ENCODE measurements around the gene EPHX1.
"Not testable (repeated sequence)": the region's sequence is repeated elsewhere in the genome, so short reads cannot be mapped to it uniquely, and the experiment has no call there.

Gene EPHX1

GRCh38 chr1:225809842-225810578 is at the start of gene EPHX1:
TSS of gene EPHX1 (plus strand) at chr1:225810124. CDS start at chr1:225828730, 18,606 bp downstream.
- DNase-seq: peak; percentile 88

DNA sequence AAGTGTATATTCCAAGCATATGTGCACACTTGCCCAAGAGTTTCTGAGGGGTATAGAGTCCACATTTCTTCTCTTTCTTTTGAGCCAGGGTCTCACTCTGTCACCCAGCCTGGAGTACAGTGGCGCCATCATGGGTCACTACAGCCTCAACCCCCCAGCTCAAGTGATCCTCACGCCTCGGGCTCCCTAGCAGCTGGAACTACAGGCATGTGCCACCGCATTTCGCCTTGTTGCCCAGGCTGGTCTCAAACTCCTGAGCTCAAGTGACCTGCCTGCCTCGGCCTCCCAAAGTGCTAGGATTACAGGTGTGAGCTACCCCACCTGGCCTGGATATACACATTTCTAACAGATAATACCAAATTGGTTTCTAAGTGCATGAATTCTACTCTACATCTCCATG is 49.4 kb upstream of the EPHX1 start:
- no peak for DNase-seq

DNA sequence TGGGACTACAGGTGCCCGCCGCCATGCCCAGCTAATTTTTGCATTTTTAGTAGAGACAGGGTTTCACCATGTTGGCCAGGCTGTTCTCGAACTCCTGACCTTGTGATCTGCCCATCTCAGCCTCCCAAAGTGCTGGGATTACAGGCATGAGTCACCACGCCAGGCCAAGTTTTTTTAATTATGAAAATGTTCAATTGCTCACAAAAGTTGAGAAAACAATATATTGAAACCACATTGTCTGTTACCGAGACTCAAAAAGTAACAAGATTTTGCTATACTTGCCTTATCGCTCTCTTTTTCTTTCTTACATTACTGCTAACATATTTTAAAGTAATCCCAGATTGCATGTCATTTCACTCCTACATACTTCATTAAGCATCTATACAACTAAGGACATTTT is 48.5 kb upstream of the EPHX1 start:
- not testable (repeated sequence) for DNase-seq

DNA sequence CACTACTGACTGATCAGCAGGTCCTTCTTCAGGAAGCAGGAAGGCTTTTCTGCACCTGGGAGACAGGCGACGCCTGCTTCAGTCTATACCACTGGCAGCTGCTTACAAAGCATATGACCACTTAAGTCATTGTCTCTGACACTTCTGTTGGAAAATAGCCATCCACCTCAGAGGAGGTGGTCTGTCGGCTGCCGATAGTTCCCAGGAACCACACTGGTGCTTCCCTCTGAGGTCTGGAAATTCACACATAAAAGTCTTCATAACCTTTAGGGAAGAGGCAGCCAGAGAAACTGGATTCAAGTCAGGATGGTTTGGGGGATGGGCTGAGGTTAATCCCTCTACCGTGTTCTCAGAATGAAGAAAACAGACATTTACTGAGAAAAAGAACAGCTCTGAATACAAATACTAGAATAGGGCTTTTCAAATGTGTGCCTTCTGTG is 47.9 kb upstream of the EPHX1 start:
- DNase-seq: no peak

- no peak for DNase-seq
Observed at GRCh38 chr1:225762444-225762843, 47.5 kb upstream of the EPHX1 start.

- DNase-seq: peak; percentile 39
Observed at GRCh38 chr1:225763716-225764548, 46.0 kb upstream of the EPHX1 start.

- peak; percentile 22 for DNase-seq
Observed at GRCh38 chr1:225765982-225766674, 43.8 kb upstream of the EPHX1 start.

GRCh38 chr1:225766967-225767633 is 42.8 kb upstream of the EPHX1 start:
- peak; percentile 20 for DNase-seq

DNA sequence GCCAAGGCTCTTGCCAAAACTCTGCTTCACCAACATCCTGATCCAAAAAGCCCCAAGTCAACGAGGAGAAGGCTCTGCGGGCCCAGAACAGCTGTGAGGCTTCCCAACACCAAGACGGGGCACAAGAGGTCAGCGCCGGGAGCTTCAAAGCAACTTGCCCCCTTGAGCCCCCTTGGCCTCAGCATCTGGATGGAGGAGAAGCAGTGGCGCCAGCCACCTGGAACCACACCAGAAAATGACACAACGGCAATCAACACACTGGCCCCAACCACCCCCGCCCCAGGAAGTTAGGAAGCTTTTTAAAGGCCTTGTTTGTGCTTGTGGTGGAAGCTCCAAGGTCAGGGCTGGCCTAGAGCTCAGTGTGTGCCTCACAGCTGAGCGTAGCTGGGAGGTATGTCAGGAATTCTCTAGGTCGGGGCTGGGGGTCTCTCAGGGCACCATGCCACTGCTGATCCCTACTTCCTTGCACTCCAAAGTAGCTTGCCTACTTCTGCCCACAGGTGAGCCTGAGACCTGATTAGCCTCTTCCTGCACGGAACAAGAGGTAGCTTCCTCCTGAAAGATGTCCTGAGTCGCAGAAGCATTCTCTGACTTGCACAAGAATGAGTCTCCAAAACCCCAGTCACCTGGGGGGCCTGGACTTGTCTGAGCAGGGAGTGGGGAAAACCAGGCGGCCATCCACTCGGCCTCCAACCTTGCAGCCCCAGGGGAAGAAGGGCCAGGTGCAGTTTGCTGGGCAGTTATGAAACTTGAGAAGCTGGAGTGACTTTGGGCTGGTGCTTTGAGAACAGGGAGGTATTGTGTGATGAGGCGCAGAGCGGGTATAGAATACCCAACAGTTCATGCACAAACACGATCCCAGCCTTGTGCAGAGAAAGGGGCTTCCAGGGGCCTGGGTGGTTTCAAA is 42.0 kb upstream of the EPHX1 start:
- DNase-seq: peak; percentile 36

GRCh38 chr1:225768662-225769426 is 41.1 kb upstream of the EPHX1 start:
- DNase-seq: peak; percentile 8

- peak; percentile 34 for DNase-seq
Observed at GRCh38 chr1:225769687-225770086, 40.2 kb upstream of the EPHX1 start.

- DNase-seq: no peak
Observed at GRCh38 chr1:225770561-225771248, 39.2 kb upstream of the EPHX1 start.

DNA sequence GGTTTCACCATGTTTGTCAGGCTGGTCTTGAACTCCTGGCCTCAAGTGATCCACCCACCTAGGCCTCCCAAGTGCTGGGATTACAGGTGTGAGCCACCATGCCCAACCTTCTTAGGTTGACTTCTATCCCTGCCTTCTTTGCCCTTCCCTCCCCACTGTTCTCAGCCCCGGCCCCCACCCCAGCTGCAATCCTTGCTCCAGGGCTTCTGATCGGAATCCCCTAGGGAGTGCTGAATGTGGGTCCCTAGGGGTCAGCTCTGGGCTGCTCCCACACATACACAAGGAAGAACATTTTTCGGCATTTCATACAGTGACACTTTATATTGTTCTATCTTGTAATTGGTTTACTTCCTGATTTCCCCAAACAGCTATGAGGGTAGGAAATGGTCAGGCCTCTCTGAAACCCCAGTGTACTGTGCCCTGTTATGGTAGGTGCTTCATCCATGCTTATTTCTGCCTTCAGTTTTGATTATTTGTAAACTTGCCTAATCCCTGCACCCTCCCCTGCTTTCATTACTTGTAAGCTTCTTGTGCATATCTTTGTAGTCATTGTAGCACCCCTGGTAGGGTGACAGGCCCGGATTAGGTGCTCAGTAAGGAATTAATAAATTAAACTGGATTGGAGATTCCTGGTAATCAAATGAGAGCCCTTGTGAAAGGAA is 38.1 kb upstream of the EPHX1 start:
- DNase-seq: no peak

GRCh38 chr1:225772323-225772768 is 37.6 kb upstream of the EPHX1 start:
- no peak for DNase-seq

- no peak for DNase-seq
Observed at GRCh38 chr1:225772848-225773247, 37.1 kb upstream of the EPHX1 start.

GRCh38 chr1:225774281-225775147 is 35.4 kb upstream of the EPHX1 start:
- DNase-seq: no peak

- DNase-seq: no peak
Observed at GRCh38 chr1:225776294-225776693, 33.6 kb upstream of the EPHX1 start.

GRCh38 chr1:225777058-225777582 is 32.8 kb upstream of the EPHX1 start:
- peak; percentile 60 for DNase-seq
